GM23338 (cell line): Measurements from ENCODE around the gene ADA. TPM values are rescaled to one million over a fixed set of nuclear protein-coding genes. Genes with fewer than 3 reads are reported as not detected.

Source experiments
- ATAC-seq: fragments of 200-7000 bp; cut with Tn5 transposase; 3 replicates; pipeline ENCODE4 v1.9.1; 2020
- DNase-seq: peaks from one replicate; pipeline ENCODE4 v3.0.0-alpha.2; 2015; ENCODE audit warnings: low spot score
- H2AFZ ChIP-seq: fragments of 200-600 bp; sonication (generic); 2 replicates; pipeline ENCODE4 v1.8.0; 2016; ENCODE audit warnings: antibody characterized with exemption, mild to moderate bottlenecking, moderate library complexity
- H3F3A ChIP-seq: fragments of 200-600 bp; sonication (generic); replicated peaks from 2 replicates; pipeline ENCODE4 v1.8.0; 2017; ENCODE audit warnings: antibody characterized with exemption, mixed run types, low read depth
- H3K27ac ChIP-seq: fragments of 200-600 bp; sonication (generic); 2 replicates; pipeline ENCODE4 v1.6.1; 2016; ENCODE audit warnings: low read depth
- H3K27me3 ChIP-seq: fragments of 200-600 bp; sonication (generic); 2 replicates; pipeline ENCODE4 v1.8.0; 2016; ENCODE audit warnings: mild to moderate bottlenecking, mixed run types, moderate library complexity; ENCODE audit not compliant: insufficient read depth
- H3K36me3 ChIP-seq: fragments of 200-600 bp; sonication (generic); 2 replicates; pipeline ENCODE4 v1.8.0; 2016; ENCODE audit warnings: mild to moderate bottlenecking; ENCODE audit not compliant: insufficient read depth
- H3K4me1 ChIP-seq: fragments of 200-600 bp; sonication (generic); 2 replicates; pipeline ENCODE4 v1.8.0; 2016; ENCODE audit warnings: mild to moderate bottlenecking, moderate library complexity; ENCODE audit not compliant: insufficient read depth
- H3K4me2 ChIP-seq: fragments of 200-600 bp; sonication (generic); 2 replicates; pipeline ENCODE4 v1.7.1; 2017; ENCODE audit warnings: mixed run types
- H3K4me3 ChIP-seq: fragments of 200-600 bp; sonication (generic); 2 replicates; pipeline ENCODE4 v1.6.1; 2016; ENCODE audit warnings: mixed run types
- H3K79me2 ChIP-seq: fragments of 200-600 bp; sonication (generic); replicated peaks from 2 replicates; pipeline ENCODE4 v1.8.0; 2017; ENCODE audit warnings: mild to moderate bottlenecking; ENCODE audit not compliant: insufficient read depth
- H3K9me2 ChIP-seq: fragments of 200-600 bp; sonication (generic); 2 replicates; pipeline ENCODE4 v1.8.0; 2017; ENCODE audit not compliant: insufficient read depth
- H4K20me1 ChIP-seq: fragments of 200-600 bp; sonication (generic); replicated peaks from 2 replicates; pipeline ENCODE4 v1.8.0; 2017; ENCODE audit warnings: mild to moderate bottlenecking; ENCODE audit not compliant: insufficient read depth
- H3K27ac Mint-ChIP-seq: 2 replicates; pipeline ENCODE4 v1.8.0; 2020; ENCODE audit warnings: inconsistent platforms, mild to moderate bottlenecking, moderate library complexity, mixed read lengths
- H3K27me3 Mint-ChIP-seq: 3 replicates; pipeline ENCODE4 v1.8.0; 2022; ENCODE audit warnings: low read depth, mild to moderate bottlenecking, moderate library complexity, mixed read lengths, inconsistent platforms; ENCODE audit not compliant: insufficient read depth, poor library complexity
- H3K36me3 Mint-ChIP-seq: 3 replicates; pipeline ENCODE4 v1.8.0; 2021; ENCODE audit warnings: low read depth, mild to moderate bottlenecking, inconsistent platforms, moderate library complexity, mixed read lengths
- H3K4me1 Mint-ChIP-seq: 3 replicates; pipeline ENCODE4 v1.8.0; 2020; ENCODE audit warnings: mild to moderate bottlenecking, inconsistent platforms, mixed read lengths
- H3K4me3 Mint-ChIP-seq: 3 replicates; pipeline ENCODE4 v1.8.0; 2021; ENCODE audit warnings: moderate library complexity, mild to moderate bottlenecking, inconsistent platforms, mixed read lengths
- H3K9me3 Mint-ChIP-seq: 3 replicates; pipeline ENCODE4 v1.8.0; 2020; ENCODE audit warnings: moderate library complexity, mild to moderate bottlenecking, inconsistent platforms, mixed read lengths
- CREB1 ChIP-seq: fragments of 250-450 bp; sonication (Bioruptor Pico); IDR thresholded peaks from 2 replicates; pipeline ENCODE4 v1.5.0; 2020; ENCODE audit warnings: low read depth, mild to moderate bottlenecking, moderate library complexity
- EZH2phosphoT487 ChIP-seq: fragments of 200-600 bp; sonication (generic); IDR thresholded peaks from one replicate; pipeline ENCODE4 v1.8.1; 2018; ENCODE audit warnings: antibody characterized with exemption; ENCODE audit not compliant: unreplicated experiment
- JUNB ChIP-seq: IDR thresholded peaks from one replicate; pipeline ENCODE4 v1.6.1; 2016; ENCODE audit warnings: antibody characterized with exemption; ENCODE audit not compliant: unreplicated experiment
- NANOG ChIP-seq: IDR thresholded peaks from 2 replicates; pipeline ENCODE4 v1.6.1; 2016; ENCODE audit warnings: antibody characterized with exemption, borderline replicate concordance
- POLR2AphosphoS5 ChIP-seq: IDR thresholded peaks from 2 replicates; pipeline ENCODE4 v1.6.1; 2016; ENCODE audit warnings: antibody characterized with exemption, low read depth
- STAT1 ChIP-seq: IDR thresholded peaks from one replicate; pipeline ENCODE4 v1.6.1; 2016; ENCODE audit warnings: antibody characterized with exemption; ENCODE audit not compliant: unreplicated experiment
- ZNF114 ChIP-seq: fragments of 250-450 bp; sonication (Bioruptor Pico); IDR thresholded peaks from 2 replicates; pipeline ENCODE4 v1.5.0; 2020; ENCODE audit warnings: mild to moderate bottlenecking, moderate library complexity
- ZNF331 ChIP-seq: fragments of 250-450 bp; sonication (Bioruptor Pico); IDR thresholded peaks from 2 replicates; pipeline ENCODE4 v1.5.0; 2020; ENCODE audit warnings: low read depth, mild to moderate bottlenecking, moderate library complexity
- ZNF462 ChIP-seq: fragments of 250-450 bp; sonication (Bioruptor Pico); IDR thresholded peaks from 2 replicates; pipeline ENCODE4 v1.5.0; 2020; ENCODE audit warnings: mild to moderate bottlenecking, moderate library complexity
- polyA plus RNA-seq: library from polyadenylated mRNA; unstranded; fragments of >200 nt; fragmentation: Nextera tagmentation; extraction: Ambion mirVana; gene quantifications from 2 replicates; pipeline ENCODE4 v1.2.1, GENCODE V29; 2016
- total RNA-seq: library from RNA; depleted of rRNA; stranded (reverse); fragments of >200 nt; shearing (Covaris generic); gene quantifications from 2 replicates; pipeline ENCODE4 v1.2.3, GENCODE V29; 2014
- TF ChIP-seq, protein P1 (sequence below), 2 experiments: fragments of 200-600 bp in 1 of 2; sonication (generic) in 1 of 2; conservative IDR thresholded peaks; 2 replicates each; pipeline versions ENCODE4 v1.5.1 to v1.6.1; 2016 to 2017; ENCODE audit warnings: antibody characterized with exemption in 2 of 2, low read depth in 2 of 2, mild to moderate bottlenecking in 2 of 2, moderate library complexity in 1 of 2
- TF ChIP-seq, protein P2 (sequence below): IDR thresholded peaks from 2 replicates; pipeline ENCODE4 v1.6.1; 2016; ENCODE audit warnings: antibody characterized with exemption

ADA gene
- total and polyA plus RNA-seq, 2 experiments from 2014 or later, result 15.8 to 16.2 TPM

- Mint-ChIP-seq H3K36me3 (peaks cover 6% of the 10 kb centered on the region; the same call in 2 of the 3 replicates), H3K27me3 (peaks cover 38% of the 10 kb centered on the region), H3K4me1 (peaks cover 61% of the 10 kb centered on the region), H3K27ac (peak overlapping the region; percentile 90), H3K4me3 (no peak overlapping the region), H3K9me3 (no peaks in the 10 kb centered on the region; the same call in 2 of the 3 replicates)
- H3K4me1 ChIP-seq, result peaks cover 37% of the 10 kb centered on the region
- peaks cover 9% of the 10 kb centered on the region for H3K27me3 ChIP-seq
- no peaks in the 10 kb centered on the region for H3K36me3 ChIP-seq
- H3K27ac ChIP-seq, result no peak overlapping the region
- H4K20me1 ChIP-seq, result no peaks in the 10 kb centered on the region; the same call in 1 of the 2 replicates
- H3K9me2 ChIP-seq, result no peaks in the 10 kb centered on the region
- no peaks in the 10 kb centered on the region for H3K79me2 ChIP-seq
- no peak overlapping the region for H3K4me3 ChIP-seq
- peak overlapping the region; percentile 31; the same call in 1 of the 2 replicates for H3K4me2 ChIP-seq
- TF ChIP-seq NANOG, result no peak
- TF ChIP-seq ZNF331 (CRISPR knock-in tag), result no peak
- no peak for TF ChIP-seq ZNF462
- TF ChIP-seq STAT1, result no peak
- TF ChIP-seq JUNB, result no peak
- TF ChIP-seq POLR2AphosphoS5, result no peak
- TF ChIP-seq CREB1, result no peak
- no peak for TF ChIP-seq EZH2phosphoT487
- TF ChIP-seq ZNF114 (CRISPR knock-in tag), result no peak
- TF ChIP-seq, protein P1, sequence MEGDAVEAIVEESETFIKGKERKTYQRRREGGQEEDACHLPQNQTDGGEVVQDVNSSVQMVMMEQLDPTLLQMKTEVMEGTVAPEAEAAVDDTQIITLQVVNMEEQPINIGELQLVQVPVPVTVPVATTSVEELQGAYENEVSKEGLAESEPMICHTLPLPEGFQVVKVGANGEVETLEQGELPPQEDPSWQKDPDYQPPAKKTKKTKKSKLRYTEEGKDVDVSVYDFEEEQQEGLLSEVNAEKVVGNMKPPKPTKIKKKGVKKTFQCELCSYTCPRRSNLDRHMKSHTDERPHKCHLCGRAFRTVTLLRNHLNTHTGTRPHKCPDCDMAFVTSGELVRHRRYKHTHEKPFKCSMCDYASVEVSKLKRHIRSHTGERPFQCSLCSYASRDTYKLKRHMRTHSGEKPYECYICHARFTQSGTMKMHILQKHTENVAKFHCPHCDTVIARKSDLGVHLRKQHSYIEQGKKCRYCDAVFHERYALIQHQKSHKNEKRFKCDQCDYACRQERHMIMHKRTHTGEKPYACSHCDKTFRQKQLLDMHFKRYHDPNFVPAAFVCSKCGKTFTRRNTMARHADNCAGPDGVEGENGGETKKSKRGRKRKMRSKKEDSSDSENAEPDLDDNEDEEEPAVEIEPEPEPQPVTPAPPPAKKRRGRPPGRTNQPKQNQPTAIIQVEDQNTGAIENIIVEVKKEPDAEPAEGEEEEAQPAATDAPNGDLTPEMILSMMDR (conservative IDR thresholded peaks at IDR 0.05; ENCODE audit: low read depth in 2 of 2), result no peak
- TF ChIP-seq, protein P2, sequence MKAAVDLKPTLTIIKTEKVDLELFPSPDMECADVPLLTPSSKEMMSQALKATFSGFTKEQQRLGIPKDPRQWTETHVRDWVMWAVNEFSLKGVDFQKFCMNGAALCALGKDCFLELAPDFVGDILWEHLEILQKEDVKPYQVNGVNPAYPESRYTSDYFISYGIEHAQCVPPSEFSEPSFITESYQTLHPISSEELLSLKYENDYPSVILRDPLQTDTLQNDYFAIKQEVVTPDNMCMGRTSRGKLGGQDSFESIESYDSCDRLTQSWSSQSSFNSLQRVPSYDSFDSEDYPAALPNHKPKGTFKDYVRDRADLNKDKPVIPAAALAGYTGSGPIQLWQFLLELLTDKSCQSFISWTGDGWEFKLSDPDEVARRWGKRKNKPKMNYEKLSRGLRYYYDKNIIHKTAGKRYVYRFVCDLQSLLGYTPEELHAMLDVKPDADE, result no peak
- DNase-seq (peak; percentile 36), ATAC-seq (no peak)
- no peak overlapping the region for H2AFZ ChIP-seq
- H3F3A ChIP-seq, result 0 out of 2 replicates have a peak, but pooled peaks cover 6% of the 10 kb centered on the region
These were observed 5.4 kb downstream of the ADA start for GRCh38 chr20:44646023-44646640.
